GM23248 (cell line): Measurements from ENCODE around the gene PWWP2A. TPM values are rescaled to one million over a fixed set of nuclear protein-coding genes. Genes with fewer than 3 reads are reported as not detected.

Source experiments
- DNase-seq: peaks from one replicate; pipeline ENCODE4 v3.0.0-alpha.2; 2015
- H2AFZ ChIP-seq: fragments of 200-600 bp; sonication (generic); 2 replicates; pipeline ENCODE4 v1.6.1; 2016; ENCODE audit warnings: antibody characterized with exemption
- H3F3A ChIP-seq: fragments of 200-600 bp; sonication (generic); 2 replicates; pipeline ENCODE4 v1.6.1; 2016; ENCODE audit warnings: mild to moderate bottlenecking, antibody characterized with exemption, mixed run types; ENCODE audit not compliant: insufficient read depth
- H3K27ac ChIP-seq: fragments of 200-600 bp; sonication (generic); 2 replicates; pipeline ENCODE4 v1.5.1; 2016; ENCODE audit warnings: mild to moderate bottlenecking
- H3K27me3 ChIP-seq: fragments of 200-600 bp; sonication (generic); replicated peaks from 2 replicates; pipeline ENCODE4 v1.6.1; 2016; ENCODE audit warnings: mild to moderate bottlenecking; ENCODE audit not compliant: insufficient read depth
- H3K36me3 ChIP-seq: fragments of 200-600 bp; sonication (generic); 2 replicates; pipeline ENCODE4 v1.6.1; 2016; ENCODE audit warnings: low read depth, mild to moderate bottlenecking
- H3K4me1 ChIP-seq: fragments of 200-600 bp; sonication (generic); 2 replicates; pipeline ENCODE4 v1.6.1; 2016; ENCODE audit warnings: mild to moderate bottlenecking; ENCODE audit not compliant: insufficient read depth
- H3K4me2 ChIP-seq: fragments of 200-600 bp; sonication (generic); one replicate; pipeline ENCODE4 v1.6.1; 2016; ENCODE audit warnings: mild to moderate bottlenecking; ENCODE audit not compliant: unreplicated experiment
- H3K4me3 ChIP-seq: fragments of 200-600 bp; sonication (generic); 2 replicates; pipeline ENCODE4 v1.5.1; 2016; ENCODE audit warnings: mild to moderate bottlenecking
- H3K79me2 ChIP-seq: fragments of 200-600 bp; sonication (generic); 2 replicates; pipeline ENCODE4 v1.6.1; 2016; ENCODE audit warnings: mild to moderate bottlenecking; ENCODE audit not compliant: insufficient read depth
- H3K9ac ChIP-seq: fragments of 200-600 bp; sonication (generic); 2 replicates; pipeline ENCODE4 v1.6.1; 2016; ENCODE audit warnings: mild to moderate bottlenecking
- H3K9me2 ChIP-seq: fragments of 200-600 bp; sonication (generic); 2 replicates; pipeline ENCODE4 v1.6.1; 2016; ENCODE audit warnings: mixed run types, mild to moderate bottlenecking, moderate library complexity; ENCODE audit not compliant: insufficient read depth
- H3K9me3 ChIP-seq: fragments of 200-600 bp; sonication (generic); one replicate; pipeline ENCODE4 v1.6.1; 2017; ENCODE audit warnings: low read depth
- H4K20me1 ChIP-seq: fragments of 200-600 bp; sonication (generic); 2 replicates; pipeline ENCODE4 v1.6.0; 2016; ENCODE audit not compliant: insufficient read depth
- EZH2 ChIP-seq: fragments of 200-600 bp; sonication (generic); IDR thresholded peaks from 2 replicates; pipeline ENCODE4 v1.6.1; 2018; ENCODE audit warnings: antibody characterized with exemption, mild to moderate bottlenecking; ENCODE audit not compliant: insufficient read depth, poor library complexity, severe bottlenecking
- EZH2phosphoT487 ChIP-seq: fragments of 200-600 bp; sonication (generic); IDR thresholded peaks from 2 replicates; pipeline ENCODE4 v1.6.1; 2018; ENCODE audit warnings: antibody characterized with exemption, moderate library complexity, mild to moderate bottlenecking, low read depth; ENCODE audit not compliant: insufficient read depth
- WGBS, 2 experiments: methylation state at CpG; one replicate each; pipeline ENCODE4 v1.1.6; 2015 to 2017; ENCODE audit warnings: low lambda C conversion rate in 2 of 2, low coverage in 1 of 2; ENCODE audit errors: missing lambda C conversion rate in 2 of 2; 5-methylcytosine and 5-hydroxymethylcytosine counted together
- in situ Hi-C: fragments of 300-500 bp; cut with MboI; formaldehyde crosslinking; loops from 2 replicates; pipeline ENCODE4 v1.15.0; 2020
- polyA plus RNA-seq: library from polyadenylated mRNA; unstranded; fragments of >200 nt; fragmentation: Nextera tagmentation; extraction: Ambion mirVana; gene quantifications from 2 replicates; pipeline ENCODE4 v1.2.1, GENCODE V29; 2016
- total RNA-seq: library from RNA; depleted of rRNA; stranded (reverse); fragments of >200 nt; shearing (Covaris generic); gene quantifications from 2 replicates; pipeline ENCODE4 v1.2.3, GENCODE V29; 2014

Gene PWWP2A
- total and polyA plus RNA-seq, 2 experiments from 2014 or later, result 7.8 to 13.2 TPM

DNA sequence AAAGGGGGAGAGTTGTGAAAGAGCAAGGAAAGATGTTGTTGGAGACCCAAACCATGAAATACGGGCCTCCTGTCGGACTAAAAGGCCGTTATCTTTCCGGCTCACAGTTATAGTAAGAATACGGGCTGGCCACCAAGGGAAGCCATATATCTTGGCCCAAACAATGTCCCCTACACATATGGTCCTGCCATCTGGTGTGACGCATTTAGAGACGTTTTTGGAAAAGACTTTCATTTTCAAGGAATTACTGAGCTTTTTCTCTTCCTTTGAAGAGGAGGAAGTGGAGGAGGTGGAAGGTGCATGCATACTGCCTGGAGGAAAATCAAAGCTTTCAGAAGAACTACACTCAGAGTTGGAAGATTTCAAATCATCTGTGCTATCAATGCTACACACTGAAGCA is 26.7 kb downstream of the PWWP2A start:
- Histone ChIP-seq H3K27ac (no peak overlapping the region), H4K20me1 (no peaks in the 10 kb centered on the region; the same call in 1 of the 2 replicates), H3K4me1 (peaks cover 6% of the 10 kb centered on the region; the same call in 1 of the 2 replicates), H2AFZ (no peak overlapping the region), H3K27me3 (no peaks in the 10 kb centered on the region), H3K36me3 (peaks cover 18% of the 10 kb centered on the region), H3K4me2 (no peak overlapping the region), H3F3A (peaks cover 17% of the 10 kb centered on the region; the same call in 1 of the 2 replicates), H3K79me2 (peaks cover 16% of the 10 kb centered on the region), H3K9me2 (no peaks in the 10 kb centered on the region), H3K9ac (no peak overlapping the region), H3K4me3 (no peak overlapping the region), H3K9me3 (no peaks in the 10 kb centered on the region)
- in situ Hi-C loops, result no loop called here
- 93 to 95% methylated on average over 7 of the region's 7 CpGs for WGBS, 2 experiments
- DNase-seq, result no peak
- no peak for TF ChIP-seq EZH2phosphoT487
- no peak for TF ChIP-seq EZH2

DNA sequence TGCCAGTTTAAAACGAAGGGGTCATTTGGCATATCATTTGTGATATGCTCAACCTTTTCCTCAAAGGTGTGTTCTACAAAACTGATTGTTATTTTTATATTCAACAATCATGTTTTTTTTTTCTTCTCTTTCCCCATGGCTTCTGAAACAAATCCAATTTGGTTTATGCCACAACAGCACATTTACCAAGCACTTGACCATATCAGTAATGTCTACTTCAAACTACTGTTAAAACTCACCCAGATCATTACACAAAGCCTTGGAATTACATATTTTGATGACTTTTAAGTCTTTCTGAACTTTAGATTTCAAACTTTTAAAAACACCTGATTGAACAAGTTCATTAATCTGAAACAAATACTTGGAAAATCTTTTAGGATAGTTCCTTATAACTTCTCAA is 29.2 kb downstream of the PWWP2A start:
- DNase-seq, result no peak
- in situ Hi-C loops, result no loop called here
- TF ChIP-seq EZH2phosphoT487 (no peak), EZH2 (no peak)
- Histone ChIP-seq H4K20me1 (no peaks in the 10 kb centered on the region; the same call in 1 of the 2 replicates), H3K9me3 (no peaks in the 10 kb centered on the region), H3K9ac (no peak overlapping the region), H3K36me3 (peaks cover 18% of the 10 kb centered on the region), H3K9me2 (no peaks in the 10 kb centered on the region), H3K27me3 (no peaks in the 10 kb centered on the region), H2AFZ (no peak overlapping the region), H3K4me1 (peaks cover 6% of the 10 kb centered on the region; the same call in 1 of the 2 replicates), H3K4me3 (no peak overlapping the region), H3K4me2 (no peak overlapping the region), H3F3A (peaks cover 20% of the 10 kb centered on the region), H3K27ac (no peak overlapping the region), H3K79me2 (no peaks in the 10 kb centered on the region)
- WGBS, 2 experiments, result 94 to 100% methylated on average over 1 of the region's 1 CpG

DNA sequence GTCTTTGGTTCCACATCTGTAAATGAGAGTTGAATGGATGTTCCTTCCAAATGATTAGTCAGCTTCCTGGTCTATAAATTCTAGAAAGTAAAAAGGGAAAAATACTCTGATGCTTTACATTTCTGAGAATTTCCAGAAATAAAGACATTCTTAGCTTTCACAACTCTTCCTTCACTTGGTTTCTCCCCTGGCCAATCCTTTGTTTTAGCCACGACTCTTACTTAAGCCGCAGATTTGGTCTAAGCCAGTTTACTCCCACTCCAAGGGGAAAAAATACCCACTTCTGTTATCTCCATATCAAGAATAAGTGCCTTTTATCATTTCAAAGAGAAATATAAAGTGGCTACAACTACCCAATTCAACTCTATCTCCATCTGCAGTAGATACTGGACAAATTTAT is 29.7 kb downstream of the PWWP2A start:
- no peak overlapping the region for H3K4me3 ChIP-seq
- no peaks in the 10 kb centered on the region for H3K27me3 ChIP-seq
- H3K9ac ChIP-seq, result no peak overlapping the region
- peaks cover 25% of the 10 kb centered on the region for H3F3A ChIP-seq
- H3K27ac ChIP-seq, result no peak overlapping the region
- in situ Hi-C loops, result no loop called here
- peaks cover 18% of the 10 kb centered on the region for H3K36me3 ChIP-seq
- TF ChIP-seq EZH2phosphoT487, result no peak
- TF ChIP-seq EZH2, result no peak
- H3K4me2 ChIP-seq, result no peak overlapping the region
- no peaks in the 10 kb centered on the region for H3K79me2 ChIP-seq
- peaks cover 6% of the 10 kb centered on the region; the same call in 1 of the 2 replicates for H3K4me1 ChIP-seq
- no peaks in the 10 kb centered on the region for H3K9me2 ChIP-seq
- no peak overlapping the region for H2AFZ ChIP-seq
- no peaks in the 10 kb centered on the region; the same call in 1 of the 2 replicates for H4K20me1 ChIP-seq
- WGBS, 2 experiments, result 97 to 98% methylated on average over 2 of the region's 2 CpGs
- no peaks in the 10 kb centered on the region for H3K9me3 ChIP-seq
- no peak for DNase-seq

DNA sequence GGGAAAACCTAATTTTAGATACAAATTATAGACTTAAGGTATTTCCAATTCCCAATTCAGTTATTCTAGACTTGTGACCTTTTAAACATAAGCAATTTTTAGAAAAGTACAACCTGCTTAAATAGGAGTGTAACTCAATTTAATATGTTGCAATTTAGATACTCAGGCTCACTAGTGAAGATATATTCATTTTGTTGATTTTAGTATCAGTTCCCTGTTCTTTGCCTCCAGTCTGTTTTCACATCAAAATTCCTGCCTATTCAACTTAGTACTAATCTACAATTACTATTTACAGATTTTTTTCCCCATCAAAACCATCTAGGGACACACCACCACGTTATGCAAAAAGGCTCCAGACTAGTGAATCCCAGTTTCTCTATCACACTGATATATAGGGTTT is 30.4 kb downstream of the PWWP2A start:
- TF ChIP-seq EZH2phosphoT487, result no peak
- no peak for TF ChIP-seq EZH2
- Histone ChIP-seq H3K27ac (no peak overlapping the region), H3K9ac (no peak overlapping the region), H3K4me2 (no peak overlapping the region), H3F3A (peaks cover 32% of the 10 kb centered on the region), H3K4me3 (no peak overlapping the region), H3K9me3 (no peaks in the 10 kb centered on the region), H2AFZ (no peak overlapping the region), H3K27me3 (no peaks in the 10 kb centered on the region), H3K9me2 (no peaks in the 10 kb centered on the region), H3K36me3 (peaks cover 18% of the 10 kb centered on the region), H3K4me1 (peaks cover 9% of the 10 kb centered on the region), H4K20me1 (peaks cover under 1% of the 10 kb centered on the region; the same call in 1 of the 2 replicates), H3K79me2 (no peaks in the 10 kb centered on the region)
- 100% methylated on average over 1 of the region's 1 CpG for WGBS, 2 experiments
- in situ Hi-C loops, result no loop called here
- no peak for DNase-seq

DNA sequence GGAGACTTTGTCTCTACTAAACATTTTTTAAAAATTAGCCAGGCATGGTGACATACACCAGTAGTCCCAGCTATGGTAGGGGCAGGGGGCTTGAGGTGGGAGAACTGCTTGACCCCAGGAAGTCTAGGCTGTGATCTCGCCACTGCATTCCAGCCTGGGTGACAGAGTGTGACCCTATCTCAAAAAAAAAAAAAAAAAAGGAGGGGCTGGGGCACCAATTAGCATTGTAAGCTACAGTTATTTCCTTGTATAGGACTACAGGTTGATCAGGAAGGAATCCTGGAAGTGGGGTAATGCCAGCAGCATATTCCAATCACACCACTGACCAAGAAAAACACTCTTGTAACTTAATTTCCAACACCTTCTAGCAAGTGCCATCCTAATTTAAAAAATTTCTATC is 32.1 kb downstream of the PWWP2A start:
- H3K4me3 ChIP-seq, result no peak overlapping the region
- H3K4me1 ChIP-seq, result peaks cover 23% of the 10 kb centered on the region
- no peaks in the 10 kb centered on the region for H3K79me2 ChIP-seq
- H3F3A ChIP-seq, result peaks cover 48% of the 10 kb centered on the region
- in situ Hi-C loops, result no loop called here
- H3K36me3 ChIP-seq, result peaks cover 2% of the 10 kb centered on the region
- H3K9me2 ChIP-seq, result no peaks in the 10 kb centered on the region
- H3K9me3 ChIP-seq, result no peaks in the 10 kb centered on the region
- no peaks in the 10 kb centered on the region for H3K27me3 ChIP-seq
- H3K4me2 ChIP-seq, result no peak overlapping the region
- H3K9ac ChIP-seq, result no peak overlapping the region
- no peak for DNase-seq
- TF ChIP-seq EZH2 (no peak), EZH2phosphoT487 (no peak)
- no peak overlapping the region for H3K27ac ChIP-seq
- H2AFZ ChIP-seq, result no peak overlapping the region
- 100% methylated on average over 1 of the region's 1 CpG for WGBS, 2 experiments
- H4K20me1 ChIP-seq, result peaks cover 5% of the 10 kb centered on the region; the same call in 1 of the 2 replicates
